ENCODE results near the gene PRRC1.

The PRRC1 gene

DNA sequence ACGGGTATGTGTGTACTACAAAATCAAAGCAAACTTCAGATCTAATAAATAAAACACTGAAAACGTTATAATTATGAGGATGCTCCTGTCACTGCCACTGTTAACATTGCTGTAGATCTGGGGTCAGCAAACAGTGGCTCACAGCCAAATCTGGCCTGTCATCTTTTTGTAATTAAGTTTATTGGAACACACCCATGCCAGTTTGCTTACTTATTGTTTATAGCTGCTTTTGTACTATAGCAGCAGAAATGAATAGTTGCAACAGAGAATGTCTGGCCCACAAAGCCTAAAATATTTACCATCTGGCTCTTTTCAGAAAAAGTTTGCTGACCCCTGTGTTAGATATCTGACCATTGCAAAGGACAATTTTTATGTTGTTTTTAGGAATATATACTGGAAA lies 32.1 kb downstream of the PRRC1 start (continued):
- TF ChIP-seq ZNF521 (tag by site-specific recombination; IDR thresholded peaks at IDR 0.05) (no peak), HOXA7 (CRISPR knock-in tag; IDR thresholded peaks at IDR 0.05; ENCODE audit: borderline replicate concordance) (no peak)

GRCh38 chr5:127550652-127551409 lies 33.4 kb downstream of the PRRC1 start:
- TF ChIP-seq ZEB2 (tag by site-specific recombination; IDR thresholded peaks at IDR 0.05) (no peak), ZNF747 (tag by site-specific recombination; IDR thresholded peaks at IDR 0.05) (no peak), ZNF214 (tag by site-specific recombination; IDR thresholded peaks at IDR 0.05; ENCODE audit: borderline replicate concordance) (no peak)
- Histone ChIP-seq H3K9me3 (ENCODE audit: control insufficient read depth, insufficient read depth, low read depth, low read length) (no peaks in the 10 kb centered on the region), H3K36me3 (ENCODE audit: control insufficient read depth in 2 of 2, insufficient read depth in 1 of 2, low read length in 2 of 2) (peaks cover 23 to 38% of the 10 kb centered on the region in 2 experiments; a peak in 2 of 3 replicates), H3K4me3 (ENCODE audit: low read depth, low read length) (no peak overlapping the region), H3K27ac (ENCODE audit: extremely low read depth, low read depth, low read length) (no peak overlapping the region), H3K4me1 (ENCODE audit: control insufficient read depth, insufficient read depth, low read length) (0 out of 2 replicates have a peak, but pooled peaks cover 2% of the 10 kb centered on the region)
- CTCF ChIA-PET: interaction anchor here (0.6 kb wide), 1 partner anchor 909 kb away, joined by 4 read pairs; no protein-coding TSS in a partner anchor
- POLR2A ChIA-PET: no interaction called here

GRCh38 chr5:127551410-127552041 lies 34.1 kb downstream of the PRRC1 start:
- TF ChIP-seq ZNF341 (tag by site-specific recombination; IDR thresholded peaks at IDR 0.05; ENCODE audit: low read depth) (no peak), REPIN1 (tag by site-specific recombination; IDR thresholded peaks at IDR 0.05; ENCODE audit: low read depth) (no peak), ZEB2 (tag by site-specific recombination; IDR thresholded peaks at IDR 0.05) (no peak), ZNF707 (tag by site-specific recombination; IDR thresholded peaks at IDR 0.05) (no peak), ZNF37A (tag by site-specific recombination; IDR thresholded peaks at IDR 0.05) (no peak)
- TF ChIP-seq, protein P1, sequence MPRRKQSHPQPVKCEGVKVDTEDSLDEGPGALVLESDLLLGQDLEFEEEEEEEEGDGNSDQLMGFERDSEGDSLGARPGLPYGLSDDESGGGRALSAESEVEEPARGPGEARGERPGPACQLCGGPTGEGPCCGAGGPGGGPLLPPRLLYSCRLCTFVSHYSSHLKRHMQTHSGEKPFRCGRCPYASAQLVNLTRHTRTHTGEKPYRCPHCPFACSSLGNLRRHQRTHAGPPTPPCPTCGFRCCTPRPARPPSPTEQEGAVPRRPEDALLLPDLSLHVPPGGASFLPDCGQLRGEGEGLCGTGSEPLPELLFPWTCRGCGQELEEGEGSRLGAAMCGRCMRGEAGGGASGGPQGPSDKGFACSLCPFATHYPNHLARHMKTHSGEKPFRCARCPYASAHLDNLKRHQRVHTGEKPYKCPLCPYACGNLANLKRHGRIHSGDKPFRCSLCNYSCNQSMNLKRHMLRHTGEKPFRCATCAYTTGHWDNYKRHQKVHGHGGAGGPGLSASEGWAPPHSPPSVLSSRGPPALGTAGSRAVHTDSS (tag by site-specific recombination; IDR thresholded peaks at IDR 0.05): no peak
- peaks cover 23 to 36% of the 10 kb centered on the region in 2 experiments; a peak in 2 of 3 replicates for H3K36me3 ChIP-seq (ENCODE audit: control insufficient read depth in 2 of 2, insufficient read depth in 1 of 2, low read length in 2 of 2)
- 0 out of 2 replicates have a peak, but pooled peaks cover 2% of the 10 kb centered on the region for H3K4me1 ChIP-seq (ENCODE audit: control insufficient read depth, insufficient read depth, low read length)
- H3K4me3 ChIP-seq (ENCODE audit: low read depth, low read length): no peak overlapping the region
- H3K27ac ChIP-seq (ENCODE audit: extremely low read depth, low read depth, low read length): no peak overlapping the region
- H3K9me3 ChIP-seq (ENCODE audit: control insufficient read depth, insufficient read depth, low read depth, low read length): no peaks in the 10 kb centered on the region
- POLR2A ChIA-PET: no interaction called here
- CTCF ChIA-PET: no interaction called here

GRCh38 chr5:127555826-127556225 lies 38.4 kb downstream of the PRRC1 start:
- H3K27ac ChIP-seq (ENCODE audit: extremely low read depth, low read depth, low read length): no peak overlapping the region
- TF ChIP-seq KLF16 (tag by site-specific recombination; IDR thresholded peaks at IDR 0.05) (no peak), ZNF639 (tag by site-specific recombination; IDR thresholded peaks at IDR 0.05) (no peak), ZNF623 (tag by site-specific recombination; IDR thresholded peaks at IDR 0.05) (no peak), YY1 (tag by site-specific recombination; IDR thresholded peaks at IDR 0.05) (no peak), ZNF223 (tag by site-specific recombination; IDR thresholded peaks at IDR 0.05) (no peak), ZNF37A (tag by site-specific recombination; IDR thresholded peaks at IDR 0.05) (no peak), FEZF1 (tag by site-specific recombination; IDR thresholded peaks at IDR 0.05) (no peak), ZNF133 (tag by site-specific recombination; IDR thresholded peaks at IDR 0.05) (no peak), ZSCAN4 (tag by site-specific recombination; IDR thresholded peaks at IDR 0.05) (no peak), ZNF701 (tag by site-specific recombination; IDR thresholded peaks at IDR 0.05) (no peak), OVOL3 (tag by site-specific recombination; IDR thresholded peaks at IDR 0.05) (no peak), ZNF184 (tag by site-specific recombination; IDR thresholded peaks at IDR 0.05) (no peak)
- CTCF ChIA-PET: no interaction called here
- H3K4me3 ChIP-seq (ENCODE audit: low read depth, low read length): no peak overlapping the region
- H3K4me1 ChIP-seq (ENCODE audit: control insufficient read depth, insufficient read depth, low read length): no peaks in the 10 kb centered on the region
- peaks cover 13 to 25% of the 10 kb centered on the region in 2 experiments; a peak in 2 of 3 replicates for H3K36me3 ChIP-seq (ENCODE audit: control insufficient read depth in 2 of 2, insufficient read depth in 1 of 2, low read length in 2 of 2)
- H3K9me3 ChIP-seq (ENCODE audit: control insufficient read depth, insufficient read depth, low read depth, low read length): no peaks in the 10 kb centered on the region
- POLR2A ChIA-PET: no interaction called here
